Measurements from ENCODE around the gene TSPAN14.

The TSPAN14 gene

GRCh38 chr10:80509108-80509402 lies 54.9 kb downstream of the TSPAN14 start:
- DNase-seq = no peak

- DNase-seq = no peak
Measured at GRCh38 chr10:80509403-80510161, 55.5 kb downstream of the TSPAN14 start.

- no peak for DNase-seq
Measured at GRCh38 chr10:80512031-80512526, 58.0 kb downstream of the TSPAN14 start.

GRCh38 chr10:80513106-80513505 lies 59.0 kb downstream of the TSPAN14 start:
- no peak for DNase-seq

- no peak for DNase-seq
Measured at GRCh38 chr10:80515511-80515910, 61.4 kb downstream of the TSPAN14 start.

- no peak for DNase-seq
Measured at GRCh38 chr10:80515941-80516340, 61.8 kb downstream of the TSPAN14 start.

GRCh38 chr10:80516506-80517075 lies 62.5 kb downstream of the TSPAN14 start:
- DNase-seq = no peak

GRCh38 chr10:80517416-80518142 lies 63.5 kb downstream of the TSPAN14 start:
- no peak for DNase-seq

GRCh38 chr10:80518143-80518806 lies 64.2 kb downstream of the TSPAN14 start:
- DNase-seq = no peak

- peak; percentile 79 for DNase-seq
Measured at GRCh38 chr10:80518807-80519360, 64.8 kb downstream of the TSPAN14 start.

- no peak for DNase-seq
Measured at GRCh38 chr10:80519936-80520650, 66.0 kb downstream of the TSPAN14 start.

GRCh38 chr10:80520661-80521470 lies 66.8 kb downstream of the TSPAN14 start:
- peak; percentile 19 for DNase-seq

GRCh38 chr10:80522756-80523363 lies 68.8 kb downstream of the TSPAN14 start:
- no peak for DNase-seq

- peak; percentile 52 for DNase-seq
Measured at GRCh38 chr10:80523773-80524172, 69.7 kb downstream of the TSPAN14 start.

- no peak for DNase-seq
Measured at GRCh38 chr10:80524190-80524909, 70.2 kb downstream of the TSPAN14 start.

- DNase-seq = no peak
Measured at GRCh38 chr10:80526218-80526617, 72.1 kb downstream of the TSPAN14 start.

- DNase-seq = no peak
Measured at GRCh38 chr10:80526742-80527141, 72.6 kb downstream of the TSPAN14 start.

- no peak for DNase-seq
Measured at GRCh38 chr10:80528185-80528700, 74.1 kb downstream of the TSPAN14 start.

- no peak for DNase-seq
Measured at GRCh38 chr10:80528901-80529300, 74.8 kb downstream of the TSPAN14 start.

GRCh38 chr10:80529604-80530003 lies 75.5 kb downstream of the TSPAN14 start:
- peak; percentile 34 for DNase-seq

All from hematopoietic multipotent progenitor cell treated with erythropoietin and hydrocortisone succinate and interleukin-3 and kit ligand, for 6 days (in vitro differentiated cells).